ENCODE measurements around the gene AQP11.
"Not testable (repeated sequence)": the region's sequence is repeated elsewhere in the genome, so short reads cannot be mapped to it uniquely, and the experiment has no call there.

The AQP11 gene

GRCh38 chr11:77589521-77590193 is at the start of gene AQP11:
Gene AQP11, plus strand, starts transcription at chr11:77589953. Its CDS starts 40 bp downstream, at chr11:77589993.
- intact Hi-C loops (cut with DNase I) = no loop called here
- peak; percentile 46 to 92 (median 81) for DNase-seq

- intact Hi-C loops (cut with DNase I) = loop anchor here (10.0 kb wide), 2 partner anchors 347 to 417 kb away; partner anchors contain the start of gene MYO7A
- no peak for DNase-seq
These were observed 47.5 kb upstream of the AQP11 start for GRCh38 chr11:77542296-77542695.

- intact Hi-C loops (cut with DNase I) = loop anchor here (10.0 kb wide), 2 partner anchors 352 to 422 kb away; partner anchors contain the start of gene MYO7A
These were observed 42.5 kb upstream of the AQP11 start for GRCh38 chr11:77547047-77547836.

GRCh38 chr11:77547863-77548551 is 41.7 kb upstream of the AQP11 start:
- intact Hi-C loops (cut with DNase I) = loop anchor here (10.0 kb wide), 2 partner anchors 353 to 423 kb away; partner anchors contain the start of gene MYO7A

More at GRCh38 chr11:77547047-77547836, 42.5 kb upstream of the AQP11 start:
- DNase-seq = no peak

GRCh38 chr11:77548552-77549445 is 41.0 kb upstream of the AQP11 start:
- no peak for DNase-seq
- intact Hi-C loops (cut with DNase I) = loop anchor here (10.0 kb wide), 2 partner anchors 354 to 424 kb away; partner anchors contain the start of gene MYO7A

More at GRCh38 chr11:77547863-77548551, 41.7 kb upstream of the AQP11 start:
- peak in 31 of 42 donors; percentile 14 to 82 (median 54) for DNase-seq

- intact Hi-C loops (cut with DNase I) = not testable (repeated sequence)
These were observed 38.3 kb upstream of the AQP11 start for GRCh38 chr11:77551426-77551825.

GRCh38 chr11:77557553-77557952 is 32.2 kb upstream of the AQP11 start:
- intact Hi-C loops (cut with DNase I) = no loop called here
- DNase-seq = peak in 26 of 42 donors; percentile 4 to 72 (median 34)

More at GRCh38 chr11:77551426-77551825, 38.3 kb upstream of the AQP11 start:
- not testable (repeated sequence) for DNase-seq

- intact Hi-C loops (cut with DNase I) = no loop called here
- DNase-seq = no peak
These were observed 31.4 kb upstream of the AQP11 start for GRCh38 chr11:77558380-77558779.

GRCh38 chr11:77559686-77560401 is 29.9 kb upstream of the AQP11 start:
- intact Hi-C loops (cut with DNase I) = no loop called here
- DNase-seq = no peak

- intact Hi-C loops (cut with DNase I) = no loop called here
- no peak for DNase-seq
These were observed 29.1 kb upstream of the AQP11 start for GRCh38 chr11:77560605-77561004.

GRCh38 chr11:77561257-77561656 is 28.5 kb upstream of the AQP11 start:
- intact Hi-C loops (cut with DNase I) = no loop called here
- DNase-seq = no peak

GRCh38 chr11:77568306-77568705 is 21.4 kb upstream of the AQP11 start:
- DNase-seq = no peak
- intact Hi-C loops (cut with DNase I) = no loop called here

GRCh38 chr11:77568916-77569675 is 20.7 kb upstream of the AQP11 start:
- DNase-seq = no peak
- intact Hi-C loops (cut with DNase I) = no loop called here

- intact Hi-C loops (cut with DNase I) = no loop called here
- DNase-seq = no peak
These were observed 20.1 kb upstream of the AQP11 start for GRCh38 chr11:77569676-77570070.

- DNase-seq; intact Hi-C loops (cut with DNase I): not testable (repeated sequence)
These were observed 18.9 kb upstream of the AQP11 start for GRCh38 chr11:77570896-77571295.

- intact Hi-C loops (cut with DNase I); DNase-seq: not testable (repeated sequence)
These were observed 14.3 kb upstream of the AQP11 start for GRCh38 chr11:77575428-77575827.

All from head of caudate nucleus (tissue), 42 donors.